ENCODE data around the gene HPS4. TPM values are rescaled to one million over a fixed set of nuclear protein-coding genes. Genes with fewer than 3 reads are reported as not detected.

The HPS4 gene
- total RNA-seq, 1 experiment from 2014 or later, result 26.2 TPM

DNA sequence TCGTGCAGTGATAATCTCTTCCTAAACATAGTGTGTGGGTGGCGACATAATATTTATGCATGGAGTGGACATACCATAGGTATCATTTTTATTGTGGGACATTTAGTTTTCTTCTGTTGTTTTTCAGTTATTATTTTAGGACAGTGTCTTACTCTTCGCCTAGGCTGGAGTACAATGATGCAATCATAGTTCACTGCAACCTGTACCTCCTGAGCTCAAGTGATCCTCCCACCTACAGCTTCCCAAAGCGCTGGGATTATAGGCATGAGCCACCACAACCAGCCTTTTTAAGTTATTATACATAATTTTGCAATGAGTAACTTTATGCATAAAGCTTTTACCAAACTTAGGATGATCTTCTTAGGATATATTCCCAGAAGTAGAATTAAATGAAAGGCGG, 2.8 kb upstream of the HPS4 start:
- Histone ChIP-seq H3K36me3 (ENCODE audit: control insufficient read depth, insufficient read depth, low read length) (peaks cover 9% of the 10 kb centered on the region), H3K9me3 (ENCODE audit: control insufficient read depth, insufficient read depth, low read depth, low read length) (no peaks in the 10 kb centered on the region), H3K27ac (ENCODE audit: low read length) (no peak overlapping the region), H3K4me1 (ENCODE audit: control insufficient read depth, insufficient read depth, low read length) (peaks cover 17% of the 10 kb centered on the region), H3K27me3 (ENCODE audit: control insufficient read depth, insufficient read depth, low read length) (no peaks in the 10 kb centered on the region), H3K4me3 (ENCODE audit: low read depth in 2 of 2, low read length in 2 of 2) (no peak overlapping the region)
- in situ Hi-C loops (cut with HindIII; ENCODE audit: low pct_unique_long_range_greater_than_20kb, low sequenced_read_pairs) (no loop called here), intact Hi-C loops (cut with micrococcal nuclease; ENCODE audit: unreplicated experiment) (no loop called here)
- ChIA-PET POLR2A (interaction anchor here (0.7 kb wide), 1 partner anchor 35 kb away, joined by 8 read pairs; no protein-coding TSS in a partner anchor), CTCF (no interaction called here)
- no TSS peak for BruUV-seq (replicated peaks)
- no peak for ATAC-seq
- no peak for DNase-seq (ENCODE audit: low read depth, low spot score)
- TF ChIP-seq TCF7L2 (IDR thresholded peaks at IDR 0.05; ENCODE audit: low read depth, low read length) (no peak), SIN3A (IDR thresholded peaks at IDR 0.05; ENCODE audit: borderline replicate concordance, insufficient read depth, low read depth, low read length) (no peak), POLR2AphosphoS5 (IDR thresholded peaks at IDR 0.05; ENCODE audit: low read depth, low read length) (no peak)
- TF ChIP-seq, protein P1, sequence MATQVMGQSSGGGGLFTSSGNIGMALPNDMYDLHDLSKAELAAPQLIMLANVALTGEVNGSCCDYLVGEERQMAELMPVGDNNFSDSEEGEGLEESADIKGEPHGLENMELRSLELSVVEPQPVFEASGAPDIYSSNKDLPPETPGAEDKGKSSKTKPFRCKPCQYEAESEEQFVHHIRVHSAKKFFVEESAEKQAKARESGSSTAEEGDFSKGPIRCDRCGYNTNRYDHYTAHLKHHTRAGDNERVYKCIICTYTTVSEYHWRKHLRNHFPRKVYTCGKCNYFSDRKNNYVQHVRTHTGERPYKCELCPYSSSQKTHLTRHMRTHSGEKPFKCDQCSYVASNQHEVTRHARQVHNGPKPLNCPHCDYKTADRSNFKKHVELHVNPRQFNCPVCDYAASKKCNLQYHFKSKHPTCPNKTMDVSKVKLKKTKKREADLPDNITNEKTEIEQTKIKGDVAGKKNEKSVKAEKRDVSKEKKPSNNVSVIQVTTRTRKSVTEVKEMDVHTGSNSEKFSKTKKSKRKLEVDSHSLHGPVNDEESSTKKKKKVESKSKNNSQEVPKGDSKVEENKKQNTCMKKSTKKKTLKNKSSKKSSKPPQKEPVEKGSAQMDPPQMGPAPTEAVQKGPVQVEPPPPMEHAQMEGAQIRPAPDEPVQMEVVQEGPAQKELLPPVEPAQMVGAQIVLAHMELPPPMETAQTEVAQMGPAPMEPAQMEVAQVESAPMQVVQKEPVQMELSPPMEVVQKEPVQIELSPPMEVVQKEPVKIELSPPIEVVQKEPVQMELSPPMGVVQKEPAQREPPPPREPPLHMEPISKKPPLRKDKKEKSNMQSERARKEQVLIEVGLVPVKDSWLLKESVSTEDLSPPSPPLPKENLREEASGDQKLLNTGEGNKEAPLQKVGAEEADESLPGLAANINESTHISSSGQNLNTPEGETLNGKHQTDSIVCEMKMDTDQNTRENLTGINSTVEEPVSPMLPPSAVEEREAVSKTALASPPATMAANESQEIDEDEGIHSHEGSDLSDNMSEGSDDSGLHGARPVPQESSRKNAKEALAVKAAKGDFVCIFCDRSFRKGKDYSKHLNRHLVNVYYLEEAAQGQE (IDR thresholded peaks at IDR 0.05; ENCODE audit: insufficient read depth in 1 of 2, low read depth in 2 of 2, low read length in 1 of 2), result no peak
- TF ChIP-seq, protein P2, sequence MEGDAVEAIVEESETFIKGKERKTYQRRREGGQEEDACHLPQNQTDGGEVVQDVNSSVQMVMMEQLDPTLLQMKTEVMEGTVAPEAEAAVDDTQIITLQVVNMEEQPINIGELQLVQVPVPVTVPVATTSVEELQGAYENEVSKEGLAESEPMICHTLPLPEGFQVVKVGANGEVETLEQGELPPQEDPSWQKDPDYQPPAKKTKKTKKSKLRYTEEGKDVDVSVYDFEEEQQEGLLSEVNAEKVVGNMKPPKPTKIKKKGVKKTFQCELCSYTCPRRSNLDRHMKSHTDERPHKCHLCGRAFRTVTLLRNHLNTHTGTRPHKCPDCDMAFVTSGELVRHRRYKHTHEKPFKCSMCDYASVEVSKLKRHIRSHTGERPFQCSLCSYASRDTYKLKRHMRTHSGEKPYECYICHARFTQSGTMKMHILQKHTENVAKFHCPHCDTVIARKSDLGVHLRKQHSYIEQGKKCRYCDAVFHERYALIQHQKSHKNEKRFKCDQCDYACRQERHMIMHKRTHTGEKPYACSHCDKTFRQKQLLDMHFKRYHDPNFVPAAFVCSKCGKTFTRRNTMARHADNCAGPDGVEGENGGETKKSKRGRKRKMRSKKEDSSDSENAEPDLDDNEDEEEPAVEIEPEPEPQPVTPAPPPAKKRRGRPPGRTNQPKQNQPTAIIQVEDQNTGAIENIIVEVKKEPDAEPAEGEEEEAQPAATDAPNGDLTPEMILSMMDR (IDR thresholded peaks at IDR 0.05), result no peak

DNA sequence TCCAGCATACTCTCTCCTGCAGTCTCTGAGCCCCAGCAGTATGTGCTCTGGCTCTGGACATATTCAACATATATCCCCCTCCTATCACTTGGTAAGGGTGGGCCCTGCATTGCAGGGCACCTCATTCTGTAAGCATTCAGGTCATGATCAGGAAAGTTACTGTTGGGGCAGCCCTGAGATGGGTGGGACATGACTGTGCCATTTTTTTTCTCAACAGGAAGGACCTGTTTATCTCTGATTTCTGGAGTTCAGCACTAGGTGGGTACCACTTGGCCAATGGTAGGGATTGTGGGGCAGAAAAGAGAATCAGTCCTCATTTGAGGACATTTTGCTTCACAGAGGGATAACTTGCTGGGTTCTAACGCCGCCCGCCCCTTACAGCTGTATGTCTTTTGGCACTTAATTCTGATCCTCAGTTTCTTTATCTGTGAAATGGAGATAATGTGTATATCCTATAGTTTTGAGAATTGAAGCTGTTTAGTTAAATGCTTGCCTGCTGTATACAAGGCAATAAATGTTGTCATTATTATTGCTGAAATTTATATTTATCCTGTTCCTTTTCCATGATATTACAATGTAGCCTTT, 2.3 kb upstream of the HPS4 start:
- no peak overlapping the region for H3K4me3 ChIP-seq (ENCODE audit: low read depth in 2 of 2, low read length in 2 of 2)
- CTCF ChIA-PET, result no interaction called here
- no TSS peak for BruUV-seq (replicated peaks)
- H3K4me1 ChIP-seq (ENCODE audit: control insufficient read depth, insufficient read depth, low read length), result peaks cover 22% of the 10 kb centered on the region
- no peak for DNase-seq (ENCODE audit: low read depth, low spot score)
- TF ChIP-seq SIN3A (IDR thresholded peaks at IDR 0.05; ENCODE audit: borderline replicate concordance, insufficient read depth, low read depth, low read length) (no peak), POLR2AphosphoS5 (IDR thresholded peaks at IDR 0.05; ENCODE audit: low read depth, low read length) (no peak), TCF7L2 (IDR thresholded peaks at IDR 0.05; ENCODE audit: low read depth, low read length) (no peak)
- TF ChIP-seq, protein P1 (IDR thresholded peaks at IDR 0.05; ENCODE audit: insufficient read depth in 1 of 2, low read depth in 2 of 2, low read length in 1 of 2), result no peak
- TF ChIP-seq, protein P2 (IDR thresholded peaks at IDR 0.05), result no peak
- H3K27ac ChIP-seq (ENCODE audit: low read length), result no peak overlapping the region
- ATAC-seq, result no peak
- H3K36me3 ChIP-seq (ENCODE audit: control insufficient read depth, insufficient read depth, low read length), result peaks cover 8% of the 10 kb centered on the region
- H3K27me3 ChIP-seq (ENCODE audit: control insufficient read depth, insufficient read depth, low read length), result no peaks in the 10 kb centered on the region
- H3K9me3 ChIP-seq (ENCODE audit: control insufficient read depth, insufficient read depth, low read depth, low read length), result no peaks in the 10 kb centered on the region
- in situ Hi-C loops (cut with HindIII; ENCODE audit: low pct_unique_long_range_greater_than_20kb, low sequenced_read_pairs) (no loop called here), intact Hi-C loops (cut with micrococcal nuclease; ENCODE audit: unreplicated experiment) (no loop called here)
- POLR2A ChIA-PET, result interaction anchor here (0.7 kb wide), 1 partner anchor 35 kb away, joined by 8 read pairs; no protein-coding TSS in a partner anchor

Data from Panc1 (cell line).